ENCODE data around the gene TBX21. TPM values are rescaled to one million over a fixed set of nuclear protein-coding genes. Genes with fewer than 3 reads are reported as not detected.
A peak's percentile ranks its signal among the peaks of the same experiment; 100 is the strongest.

Gene TBX21
- total RNA-seq, 4 donors from 2014 or later: 1.1 to 4.5 (median 2.9) TPM; not detected in 1

- DNase-seq: no peak
- TF ChIP-seq, protein P1, sequence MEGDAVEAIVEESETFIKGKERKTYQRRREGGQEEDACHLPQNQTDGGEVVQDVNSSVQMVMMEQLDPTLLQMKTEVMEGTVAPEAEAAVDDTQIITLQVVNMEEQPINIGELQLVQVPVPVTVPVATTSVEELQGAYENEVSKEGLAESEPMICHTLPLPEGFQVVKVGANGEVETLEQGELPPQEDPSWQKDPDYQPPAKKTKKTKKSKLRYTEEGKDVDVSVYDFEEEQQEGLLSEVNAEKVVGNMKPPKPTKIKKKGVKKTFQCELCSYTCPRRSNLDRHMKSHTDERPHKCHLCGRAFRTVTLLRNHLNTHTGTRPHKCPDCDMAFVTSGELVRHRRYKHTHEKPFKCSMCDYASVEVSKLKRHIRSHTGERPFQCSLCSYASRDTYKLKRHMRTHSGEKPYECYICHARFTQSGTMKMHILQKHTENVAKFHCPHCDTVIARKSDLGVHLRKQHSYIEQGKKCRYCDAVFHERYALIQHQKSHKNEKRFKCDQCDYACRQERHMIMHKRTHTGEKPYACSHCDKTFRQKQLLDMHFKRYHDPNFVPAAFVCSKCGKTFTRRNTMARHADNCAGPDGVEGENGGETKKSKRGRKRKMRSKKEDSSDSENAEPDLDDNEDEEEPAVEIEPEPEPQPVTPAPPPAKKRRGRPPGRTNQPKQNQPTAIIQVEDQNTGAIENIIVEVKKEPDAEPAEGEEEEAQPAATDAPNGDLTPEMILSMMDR (IDR thresholded peaks at IDR 0.05): no peak
- no peak for TF ChIP-seq POLR2A (IDR thresholded peaks at IDR 0.05)
- no peaks in the 10 kb centered on the region for H3K9me3 ChIP-seq
- H3K4me3 ChIP-seq: no peak overlapping the region
- no peaks in the 10 kb centered on the region for H3K36me3 ChIP-seq
- peaks cover 0 to 78% (median 11%) of the 10 kb centered on the region in 4 donors for H3K27me3 ChIP-seq
- no peak overlapping the region for H3K27ac ChIP-seq
- intact Hi-C loops (cut with DNase I): no loop called here
- H3K4me1 ChIP-seq: peaks cover 8 to 12% (median 9%) of the 10 kb centered on the region in 3 donors
- 35 to 37% methylated on average over 4 to 5 of the region's 5 CpGs for WGBS, 2 donors
Observed at GRCh38 chr17:47785538-47786123, 52.6 kb downstream of the TBX21 start.

DNA sequence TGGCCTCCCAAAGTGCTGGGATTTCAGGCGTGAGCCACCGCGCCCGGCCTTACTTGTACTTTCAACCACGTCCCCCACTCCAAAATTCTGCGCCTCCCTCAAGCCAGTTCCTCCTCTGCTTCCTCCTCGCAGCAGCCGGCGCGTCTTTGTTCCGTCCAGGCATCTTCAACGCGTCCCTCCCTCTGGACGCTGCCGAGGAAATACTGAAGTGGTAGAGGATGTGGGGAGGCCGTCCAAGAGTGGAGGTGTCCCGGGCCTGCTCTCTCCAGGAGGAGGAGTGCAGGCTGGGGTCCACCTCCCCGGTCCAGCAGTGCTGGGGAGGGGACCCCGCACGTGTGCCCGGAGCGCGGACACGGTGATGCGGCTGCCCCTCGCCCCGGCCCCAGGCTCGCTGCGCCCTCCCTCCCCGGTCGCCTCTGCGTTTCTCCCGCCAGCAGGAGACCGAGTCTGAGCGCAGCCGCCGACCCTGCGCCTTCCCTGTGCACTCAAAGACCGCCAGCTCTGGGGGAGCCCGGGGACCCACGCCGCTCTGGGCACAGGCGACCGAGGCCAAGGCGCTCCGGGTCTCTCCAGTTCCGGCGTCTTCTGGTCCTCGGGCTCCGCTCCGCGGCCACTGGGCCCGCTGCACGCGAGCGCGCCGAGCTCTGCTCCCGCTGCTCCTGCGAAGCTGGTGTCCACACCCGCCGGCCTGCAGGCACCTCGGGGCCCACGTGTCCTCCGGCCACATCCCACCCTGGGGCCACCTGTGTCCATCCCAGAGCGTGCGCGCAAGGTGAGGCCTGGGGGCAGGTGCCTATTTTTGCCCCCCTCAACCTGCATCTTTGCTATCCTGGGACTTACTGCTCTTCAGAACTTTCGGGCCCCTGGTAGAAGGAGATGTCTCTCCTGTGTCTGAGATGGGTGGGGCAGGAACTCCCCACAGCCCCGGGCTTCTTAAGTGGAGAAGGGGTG is 56.9 kb downstream of the TBX21 start:
- H3K4me3 ChIP-seq: peak overlapping the region; percentile 14 to 65 (median 44)
- peaks cover 0 to 93% (median 18%) of the 10 kb centered on the region in 4 donors for H3K27me3 ChIP-seq
- no peak for TF ChIP-seq POLR2A (IDR thresholded peaks at IDR 0.05)
- TF ChIP-seq, protein P1 (IDR thresholded peaks at IDR 0.05): peak in 5 of 6 experiments; percentile 19 to 57 (median 34)
- H3K36me3 ChIP-seq: no peaks in the 10 kb centered on the region
- intact Hi-C loops (cut with DNase I): loop anchor here (10.0 kb wide), 1 partner anchor 75 kb away; no protein-coding TSS in a partner anchor
- H3K4me1 ChIP-seq: peaks cover 8 to 12% (median 9%) of the 10 kb centered on the region in 3 donors
- no peaks in the 10 kb centered on the region for H3K9me3 ChIP-seq
- 5 to 8% methylated on average over 10 to 22 of the region's 70 CpGs for WGBS, 2 donors
- no peak overlapping the region for H3K27ac ChIP-seq
- DNase-seq: no peak

GRCh38 chr17:47791025-47791424 is 58.0 kb downstream of the TBX21 start:
- H3K4me1 ChIP-seq: peaks cover 8 to 12% (median 9%) of the 10 kb centered on the region in 3 donors
- 26 to 35% methylated on average over 3 of the region's 3 CpGs for WGBS, 2 donors
- no peaks in the 10 kb centered on the region for H3K9me3 ChIP-seq
- TF ChIP-seq, protein P1 (IDR thresholded peaks at IDR 0.05): no peak
- TF ChIP-seq POLR2A (IDR thresholded peaks at IDR 0.05): no peak
- H3K27ac ChIP-seq: no peak overlapping the region
- H3K36me3 ChIP-seq: no peaks in the 10 kb centered on the region
- H3K27me3 ChIP-seq: peaks cover 0 to 86% (median 18%) of the 10 kb centered on the region in 4 donors
- no peak for DNase-seq
- intact Hi-C loops (cut with DNase I): loop anchor here (10.0 kb wide), 1 partner anchor 76 kb away; no protein-coding TSS in a partner anchor
- H3K4me3 ChIP-seq: no peak overlapping the region

DNA sequence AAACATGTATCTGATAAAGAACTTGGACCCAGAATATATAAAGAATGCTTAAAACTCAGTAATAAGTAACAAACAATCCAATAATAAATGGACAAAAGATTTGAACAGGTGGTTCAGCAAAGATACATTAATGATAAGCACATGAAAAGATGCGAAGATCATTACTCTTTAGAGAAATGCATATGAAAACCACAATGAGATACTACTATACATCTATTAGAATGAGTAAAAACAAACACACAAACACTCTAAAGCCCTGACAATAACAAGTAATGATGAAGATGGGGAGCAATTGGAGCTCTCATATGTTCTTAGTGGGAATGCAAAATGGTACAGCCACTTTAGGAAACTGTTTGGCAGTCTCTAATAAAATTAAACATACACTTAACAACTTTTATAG is 59.4 kb downstream of the TBX21 start:
- no peak for DNase-seq
- WGBS, 2 donors: 75 to 82% methylated on average over 1 of the region's 1 CpG
- peaks cover 8 to 12% (median 9%) of the 10 kb centered on the region in 3 donors for H3K4me1 ChIP-seq
- H3K4me3 ChIP-seq: no peak overlapping the region
- H3K36me3 ChIP-seq: no peaks in the 10 kb centered on the region
- H3K27ac ChIP-seq: no peak overlapping the region
- intact Hi-C loops (cut with DNase I): loop anchor here (10.0 kb wide), 1 partner anchor 78 kb away; no protein-coding TSS in a partner anchor
- peaks cover 0 to 80% (median 18%) of the 10 kb centered on the region in 4 donors for H3K27me3 ChIP-seq
- TF ChIP-seq, protein P1 (IDR thresholded peaks at IDR 0.05): no peak
- no peak for TF ChIP-seq POLR2A (IDR thresholded peaks at IDR 0.05)
- no peaks in the 10 kb centered on the region for H3K9me3 ChIP-seq
